ENCODE measurements around the gene DENND1C.
"Not testable (repeated sequence)": the region's sequence is repeated elsewhere in the genome, so short reads cannot be mapped to it uniquely, and the experiment has no call there.

Gene DENND1C

GRCh38 chr19:6509118-6509971 is 27.8 kb upstream of the DENND1C start:
- peak; percentile 37 for DNase-seq (ENCODE audit: low spot score)

GRCh38 chr19:6508028-6508771 is 26.6 kb upstream of the DENND1C start:
- DNase-seq (ENCODE audit: low spot score): not testable (repeated sequence)

GRCh38 chr19:6503407-6504201 is 22.0 kb upstream of the DENND1C start:
- DNase-seq (ENCODE audit: low spot score): no peak

- peak; percentile 32 for DNase-seq (ENCODE audit: low spot score)
Observed at GRCh38 chr19:6501740-6502648, 20.4 kb upstream of the DENND1C start, which contains the start of gene TUBB4A. Gene TUBB4A (minus strand): TSS chr19:6502309. CDS start chr19:6502212, 97 bp downstream.

GRCh38 chr19:6500837-6501739 is 19.5 kb upstream of the DENND1C start:
- DNase-seq (ENCODE audit: low spot score): no peak

GRCh38 chr19:6499052-6499790 is 17.6 kb upstream of the DENND1C start:
- DNase-seq (ENCODE audit: low spot score): no peak

- no peak for DNase-seq (ENCODE audit: low spot score)
Observed at GRCh38 chr19:6498294-6499036, 16.9 kb upstream of the DENND1C start.

GRCh38 chr19:6495947-6496346 is 14.4 kb upstream of the DENND1C start:
- DNase-seq (ENCODE audit: low spot score): no peak

GRCh38 chr19:6494438-6495036 is 12.9 kb upstream of the DENND1C start:
- no peak for DNase-seq (ENCODE audit: low spot score)

GRCh38 chr19:6491802-6492592 is 10.4 kb upstream of the DENND1C start:
- no peak for DNase-seq (ENCODE audit: low spot score)

- DNase-seq (ENCODE audit: low spot score): no peak
Observed at GRCh38 chr19:6490134-6490533, 8.5 kb upstream of the DENND1C start.

GRCh38 chr19:6489278-6490061 is 7.9 kb upstream of the DENND1C start:
- no peak for DNase-seq (ENCODE audit: low spot score)

- DNase-seq (ENCODE audit: low spot score): no peak
Observed at GRCh38 chr19:6484831-6485230, 3.2 kb upstream of the DENND1C start.

GRCh38 chr19:6484230-6484629 is 2.6 kb upstream of the DENND1C start:
- no peak for DNase-seq (ENCODE audit: low spot score)

- DNase-seq (ENCODE audit: low spot score): no peak
Observed at GRCh38 chr19:6483235-6483634, 1.6 kb upstream of the DENND1C start.

GRCh38 chr19:6482343-6482686 is 728 bp upstream of the DENND1C start:
- DNase-seq (ENCODE audit: low spot score): no peak
